Hepatocyte (in vitro differentiated cells): ENCODE measurements around the gene KIAA0586. TPM values are rescaled to one million over a fixed set of nuclear protein-coding genes. Genes with fewer than 3 reads are reported as not detected.

Experiments used
- DNase-seq: peaks from one replicate; pipeline ENCODE4 v3.0.0-alpha.2; 2016; ENCODE audit warnings: low spot score
- H2AFZ ChIP-seq: fragments of 200-600 bp; sonication (generic); 2 replicates; pipeline ENCODE4 v1.6.0; 2016; ENCODE audit warnings: antibody characterized with exemption, mild to moderate bottlenecking
- H3K27ac ChIP-seq: fragments of 200-600 bp; sonication (generic); 2 replicates; pipeline ENCODE4 v1.5.1; 2016; ENCODE audit warnings: mild to moderate bottlenecking
- H3K27me3 ChIP-seq: fragments of 200-600 bp; sonication (generic); 2 replicates; pipeline ENCODE4 v1.6.1; 2016
- H3K36me3 ChIP-seq: fragments of 200-600 bp; sonication (generic); replicated peaks from 2 replicates; pipeline ENCODE4 v1.5.1; 2016; ENCODE audit warnings: low read depth; ENCODE audit not compliant: insufficient read depth
- H3K4me1 ChIP-seq: fragments of 200-600 bp; sonication (generic); 2 replicates; pipeline ENCODE4 v1.5.1; 2016; ENCODE audit warnings: mild to moderate bottlenecking, moderate library complexity; ENCODE audit not compliant: insufficient read depth
- H3K4me2 ChIP-seq: fragments of 200-600 bp; sonication (generic); 2 replicates; pipeline ENCODE4 v1.6.0; 2016
- H3K4me3 ChIP-seq: fragments of 200-600 bp; sonication (generic); 2 replicates; pipeline ENCODE4 v1.5.1; 2016; ENCODE audit warnings: mild to moderate bottlenecking
- H3K79me2 ChIP-seq: fragments of 200-600 bp; sonication (generic); 2 replicates; pipeline ENCODE4 v1.6.0; 2017; ENCODE audit warnings: mild to moderate bottlenecking
- H3K9me2 ChIP-seq: fragments of 200-600 bp; sonication (generic); replicated peaks from 2 replicates; pipeline ENCODE4 v1.6.0; 2017; ENCODE audit warnings: mild to moderate bottlenecking; ENCODE audit not compliant: insufficient read depth
- H3K9me3 ChIP-seq: fragments of 200-600 bp; sonication (generic); 2 replicates; pipeline ENCODE4 v1.5.1; 2016; ENCODE audit warnings: low read depth, mild to moderate bottlenecking
- H4K20me1 ChIP-seq: fragments of 200-600 bp; sonication (generic); 2 replicates; pipeline ENCODE4 v1.6.0; 2016; ENCODE audit warnings: mild to moderate bottlenecking; ENCODE audit not compliant: insufficient read depth, poor library complexity, severe bottlenecking
- EZH2 ChIP-seq: fragments of 200-600 bp; sonication (generic); IDR thresholded peaks from 2 replicates; pipeline ENCODE4 v1.6.1; 2016; ENCODE audit warnings: antibody characterized with exemption, mild to moderate bottlenecking, borderline replicate concordance
- EZH2phosphoT487 ChIP-seq: fragments of 200-600 bp; sonication (generic); IDR thresholded peaks from one replicate; pipeline ENCODE4 v1.6.1; 2018; ENCODE audit warnings: antibody characterized with exemption, mild to moderate bottlenecking, low read depth, moderate library complexity; ENCODE audit not compliant: unreplicated experiment, severe bottlenecking
- whole genome bisulfite sequencing: methylation state at CpG from one replicate; pipeline ENCODE4 v1.1.6; 2016; ENCODE audit warnings: low lambda C conversion rate; ENCODE audit errors: missing lambda C conversion rate; 5-methylcytosine and 5-hydroxymethylcytosine counted together
- polyA plus RNA-seq: library from polyadenylated mRNA; unstranded; fragments of >200 nt; fragmentation: Nextera tagmentation; extraction: Ambion mirVana; gene quantifications from 2 replicates; pipeline ENCODE4 v1.2.1, GENCODE V29; 2016
- total RNA-seq: library from RNA; depleted of rRNA; stranded (reverse); fragments of >200 nt; gene quantifications from 2 replicates; pipeline ENCODE4 v1.2.3, GENCODE V29; 2014
- TF ChIP-seq, protein P1 (sequence below): fragments of 200-600 bp; sonication (generic); IDR thresholded peaks from 2 replicates; pipeline ENCODE4 v1.5.1; 2016; ENCODE audit warnings: antibody characterized with exemption, mild to moderate bottlenecking; ENCODE audit not compliant: poor library complexity

The KIAA0586 gene
- total and polyA plus RNA-seq, 2 experiments from 2014 or later, result 7.3 to 21.4 TPM

- no peaks in the 10 kb centered on the region for H4K20me1 ChIP-seq
- TF ChIP-seq EZH2 (no peak), EZH2phosphoT487 (no peak)
- TF ChIP-seq, protein P1, sequence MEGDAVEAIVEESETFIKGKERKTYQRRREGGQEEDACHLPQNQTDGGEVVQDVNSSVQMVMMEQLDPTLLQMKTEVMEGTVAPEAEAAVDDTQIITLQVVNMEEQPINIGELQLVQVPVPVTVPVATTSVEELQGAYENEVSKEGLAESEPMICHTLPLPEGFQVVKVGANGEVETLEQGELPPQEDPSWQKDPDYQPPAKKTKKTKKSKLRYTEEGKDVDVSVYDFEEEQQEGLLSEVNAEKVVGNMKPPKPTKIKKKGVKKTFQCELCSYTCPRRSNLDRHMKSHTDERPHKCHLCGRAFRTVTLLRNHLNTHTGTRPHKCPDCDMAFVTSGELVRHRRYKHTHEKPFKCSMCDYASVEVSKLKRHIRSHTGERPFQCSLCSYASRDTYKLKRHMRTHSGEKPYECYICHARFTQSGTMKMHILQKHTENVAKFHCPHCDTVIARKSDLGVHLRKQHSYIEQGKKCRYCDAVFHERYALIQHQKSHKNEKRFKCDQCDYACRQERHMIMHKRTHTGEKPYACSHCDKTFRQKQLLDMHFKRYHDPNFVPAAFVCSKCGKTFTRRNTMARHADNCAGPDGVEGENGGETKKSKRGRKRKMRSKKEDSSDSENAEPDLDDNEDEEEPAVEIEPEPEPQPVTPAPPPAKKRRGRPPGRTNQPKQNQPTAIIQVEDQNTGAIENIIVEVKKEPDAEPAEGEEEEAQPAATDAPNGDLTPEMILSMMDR, result no peak
- H3K36me3 ChIP-seq, result no peaks in the 10 kb centered on the region
- H3K4me2 ChIP-seq, result peak overlapping the region; percentile 23
- no peaks in the 10 kb centered on the region for H3K4me1 ChIP-seq
- no peak overlapping the region for H2AFZ ChIP-seq
- 66% methylated on average over 9 of the region's 9 CpGs for WGBS
- H3K4me3 ChIP-seq, result no peak overlapping the region
- H3K27me3 ChIP-seq, result no peaks in the 10 kb centered on the region
- DNase-seq, result peak; percentile 24
- no peaks in the 10 kb centered on the region for H3K9me2 ChIP-seq
- no peaks in the 10 kb centered on the region for H3K9me3 ChIP-seq
- no peaks in the 10 kb centered on the region for H3K79me2 ChIP-seq
- peak overlapping the region; percentile 57 for H3K27ac ChIP-seq
Measured at GRCh38 chr14:58455593-58456265, 28.2 kb downstream of the KIAA0586 start.

- no peaks in the 10 kb centered on the region for H3K27me3 ChIP-seq
- H3K79me2 ChIP-seq, result no peaks in the 10 kb centered on the region
- no peaks in the 10 kb centered on the region for H3K9me3 ChIP-seq
- H3K4me1 ChIP-seq, result no peaks in the 10 kb centered on the region
- no peaks in the 10 kb centered on the region for H3K9me2 ChIP-seq
- no peak for DNase-seq
- no peaks in the 10 kb centered on the region for H4K20me1 ChIP-seq
- H3K4me2 ChIP-seq, result no peak overlapping the region
- H3K36me3 ChIP-seq, result no peaks in the 10 kb centered on the region
- 79% methylated on average over 2 of the region's 2 CpGs for WGBS
- no peak overlapping the region for H2AFZ ChIP-seq
- H3K27ac ChIP-seq, result no peak overlapping the region
- H3K4me3 ChIP-seq, result no peak overlapping the region
- no peak for TF ChIP-seq EZH2
- TF ChIP-seq, protein P1, result no peak
- no peak for TF ChIP-seq EZH2phosphoT487
Measured at GRCh38 chr14:58460772-58461171, 33.3 kb downstream of the KIAA0586 start.

- Histone ChIP-seq H3K27ac (no peak overlapping the region), H4K20me1 (no peaks in the 10 kb centered on the region), H2AFZ (no peak overlapping the region), H3K4me3 (no peak overlapping the region), H3K4me2 (no peak overlapping the region), H3K9me2 (no peaks in the 10 kb centered on the region), H3K9me3 (no peaks in the 10 kb centered on the region), H3K4me1 (no peaks in the 10 kb centered on the region), H3K36me3 (no peaks in the 10 kb centered on the region), H3K27me3 (no peaks in the 10 kb centered on the region), H3K79me2 (no peaks in the 10 kb centered on the region)
- DNase-seq, result no peak
- 98% methylated on average over 2 of the region's 2 CpGs for WGBS
- no peak for TF ChIP-seq EZH2phosphoT487
- no peak for TF ChIP-seq EZH2
- TF ChIP-seq, protein P1, result no peak
Measured at GRCh38 chr14:58463147-58463546, 35.6 kb downstream of the KIAA0586 start.
